ENCODE measurements around the gene SIT1. TPM values are rescaled to one million over a fixed set of nuclear protein-coding genes. Genes with fewer than 3 reads are reported as not detected.
"Not testable (repeated sequence)": the region's sequence is repeated elsewhere in the genome, so short reads cannot be mapped to it uniquely, and the experiment has no call there.

SIT1 gene
- total and polyA plus RNA-seq, 10 donors: 24.2 to 82.7 (median 41.1) TPM

GRCh38 chr9:35646533-35647265, 4.0 kb downstream of the SIT1 start:
- Histone ChIP-seq H3K4me3 (peak overlapping the region; percentile 35 to 74 (median 55)), H3K36me3 (no peaks in the 10 kb centered on the region), H3K4me1 (peaks cover 36 to 98% (median 67%) of the 10 kb centered on the region in 6 donors), H3K27me3 (replicated peaks in 1 of 7) (no peaks in the 10 kb centered on the region), H3K9me3 (no peaks in the 10 kb centered on the region), H3K27ac (peak overlapping the region; percentile 82 to 95 (median 94))
- WGBS, 5 donors: 0 to 1% (median 0%) methylated on average over 14 to 58 of the region's 58 CpGs
- peak; percentile 99 for DNase-seq
- TF ChIP-seq POLR2AphosphoS5 (IDR thresholded peaks at IDR 0.05): peak; percentile 99
- peak in 2 of 3 donors; percentile 88 to 94 for TF ChIP-seq POLR2A (IDR thresholded peaks at IDR 0.05)
- TF ChIP-seq CTCF (IDR thresholded peaks at IDR 0.05 in 8 of 11, conservative IDR thresholded peaks at IDR 0.05 in 3 of 11): peak; percentile 97 to 100 (median 99)
- intact Hi-C loops (cut with DNase I; ENCODE audit: low total_unique reads): no loop called here

- H3K9me3 ChIP-seq: no peaks in the 10 kb centered on the region
- no peak for DNase-seq
- TF ChIP-seq POLR2A (IDR thresholded peaks at IDR 0.05): no peak
- TF ChIP-seq CTCF (IDR thresholded peaks at IDR 0.05 in 8 of 11, conservative IDR thresholded peaks at IDR 0.05 in 3 of 11): no peak
- no peak for TF ChIP-seq POLR2AphosphoS5 (IDR thresholded peaks at IDR 0.05)
- H3K36me3 ChIP-seq: no peaks in the 10 kb centered on the region
- H3K4me3 ChIP-seq: peak overlapping the region; percentile 35 to 74 (median 55)
- H3K27ac ChIP-seq: peak overlapping the region; percentile 82 to 95 (median 94)
- intact Hi-C loops (cut with DNase I; ENCODE audit: low total_unique reads): no loop called here
- peaks cover 33 to 98% (median 67%) of the 10 kb centered on the region in 6 donors for H3K4me1 ChIP-seq
- WGBS, 5 donors: 0 to 1% (median 1%) methylated on average over 11 of the region's 11 CpGs
- H3K27me3 ChIP-seq (replicated peaks in 1 of 7): no peaks in the 10 kb centered on the region
These were observed 4.6 kb downstream of the SIT1 start for GRCh38 chr9:35646153-35646532.

- H3K4me3 ChIP-seq: peak overlapping the region; percentile 35 to 74 (median 55)
- H3K36me3 ChIP-seq; H3K27me3 ChIP-seq (replicated peaks in 1 of 7); intact Hi-C loops (cut with DNase I; ENCODE audit: low total_unique reads); DNase-seq; H3K9me3 ChIP-seq: not testable (repeated sequence)
- 29 to 43% (median 38%) methylated on average over 10 of the region's 10 CpGs for WGBS, 5 donors
- H3K4me1 ChIP-seq: peaks cover 33 to 96% (median 66%) of the 10 kb centered on the region in 6 donors
- peak overlapping the region; percentile 82 to 95 (median 94) for H3K27ac ChIP-seq
These were observed 5.0 kb downstream of the SIT1 start for GRCh38 chr9:35645736-35646135.

- TF ChIP-seq CTCF (IDR thresholded peaks at IDR 0.05 in 8 of 11, conservative IDR thresholded peaks at IDR 0.05 in 3 of 11): no peak
- TF ChIP-seq POLR2A (IDR thresholded peaks at IDR 0.05): no peak
- no peak for TF ChIP-seq POLR2AphosphoS5 (IDR thresholded peaks at IDR 0.05)
- no peak for DNase-seq
- H3K9me3 ChIP-seq: no peaks in the 10 kb centered on the region
- peaks cover 0 to 7% (median 0%) of the 10 kb centered on the region in 6 donors for H3K36me3 ChIP-seq
- no peaks in the 10 kb centered on the region for H3K27me3 ChIP-seq (replicated peaks in 1 of 7)
- H3K27ac ChIP-seq: peak overlapping the region in 2 of 8 donors; percentile 93 to 95
- WGBS, 5 donors: 89 to 98% (median 96%) methylated on average over 12 of the region's 12 CpGs
- no peak overlapping the region for H3K4me3 ChIP-seq
- intact Hi-C loops (cut with DNase I; ENCODE audit: low total_unique reads): no loop called here
- peaks cover 24 to 93% (median 65%) of the 10 kb centered on the region in 6 donors for H3K4me1 ChIP-seq
These were observed 7.7 kb downstream of the SIT1 start for GRCh38 chr9:35643046-35643445.

- H3K36me3 ChIP-seq; H3K4me3 ChIP-seq; DNase-seq; H3K27me3 ChIP-seq (replicated peaks in 1 of 7); intact Hi-C loops (cut with DNase I; ENCODE audit: low total_unique reads); H3K9me3 ChIP-seq: not testable (repeated sequence)
- WGBS, 5 donors: 44 to 58% (median 47%) methylated on average over 3 of the region's 3 CpGs
- peak overlapping the region in 6 of 8 donors; percentile 22 to 95 (median 50) for H3K27ac ChIP-seq
- H3K4me1 ChIP-seq: peaks cover 28 to 95% (median 66%) of the 10 kb centered on the region in 6 donors
These were observed 9.3 kb downstream of the SIT1 start for GRCh38 chr9:35641478-35641877.

Measured in spleen (tissue), 11 donors.